GM19452 (cell line): ENCODE results near the gene PHLDA2.
"Not testable (repeated sequence)": the region's sequence is repeated elsewhere in the genome, so short reads cannot be mapped to it uniquely, and the experiment has no call there.

Experiments
- ATAC-seq: cut with Tn5 transposase; IDR thresholded peaks from one replicate; pipeline ENCODE4 v1.9.1; 2021; ENCODE audit not compliant: unreplicated experiment

The PHLDA2 gene

GRCh38 chr11:2945031-2945756 lies 16.0 kb upstream of the PHLDA2 start:
- no peak for ATAC-seq

DNA sequence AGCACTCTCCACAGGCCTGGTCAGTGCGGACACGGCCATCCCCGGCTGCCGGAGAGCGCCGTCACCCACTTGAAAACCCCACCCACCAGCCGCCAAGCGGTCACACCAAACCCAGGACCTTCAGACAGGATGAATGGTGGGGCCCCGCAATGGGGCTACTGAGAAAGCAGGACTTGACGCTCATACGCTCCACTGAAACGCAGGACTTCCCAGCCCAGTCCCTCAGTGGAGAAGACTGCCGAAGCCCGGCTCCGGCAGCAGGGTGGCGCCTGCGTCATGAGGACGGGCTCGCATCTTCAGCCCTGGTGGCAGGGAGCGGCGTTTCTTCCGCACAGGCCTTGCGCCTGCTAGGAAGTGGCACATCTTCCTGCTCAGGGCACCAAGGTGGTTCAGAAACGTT lies 15.3 kb upstream of the PHLDA2 start:
- no peak for ATAC-seq

- ATAC-seq: no peak
Observed at GRCh38 chr11:2943711-2944118, 14.5 kb upstream of the PHLDA2 start.

DNA sequence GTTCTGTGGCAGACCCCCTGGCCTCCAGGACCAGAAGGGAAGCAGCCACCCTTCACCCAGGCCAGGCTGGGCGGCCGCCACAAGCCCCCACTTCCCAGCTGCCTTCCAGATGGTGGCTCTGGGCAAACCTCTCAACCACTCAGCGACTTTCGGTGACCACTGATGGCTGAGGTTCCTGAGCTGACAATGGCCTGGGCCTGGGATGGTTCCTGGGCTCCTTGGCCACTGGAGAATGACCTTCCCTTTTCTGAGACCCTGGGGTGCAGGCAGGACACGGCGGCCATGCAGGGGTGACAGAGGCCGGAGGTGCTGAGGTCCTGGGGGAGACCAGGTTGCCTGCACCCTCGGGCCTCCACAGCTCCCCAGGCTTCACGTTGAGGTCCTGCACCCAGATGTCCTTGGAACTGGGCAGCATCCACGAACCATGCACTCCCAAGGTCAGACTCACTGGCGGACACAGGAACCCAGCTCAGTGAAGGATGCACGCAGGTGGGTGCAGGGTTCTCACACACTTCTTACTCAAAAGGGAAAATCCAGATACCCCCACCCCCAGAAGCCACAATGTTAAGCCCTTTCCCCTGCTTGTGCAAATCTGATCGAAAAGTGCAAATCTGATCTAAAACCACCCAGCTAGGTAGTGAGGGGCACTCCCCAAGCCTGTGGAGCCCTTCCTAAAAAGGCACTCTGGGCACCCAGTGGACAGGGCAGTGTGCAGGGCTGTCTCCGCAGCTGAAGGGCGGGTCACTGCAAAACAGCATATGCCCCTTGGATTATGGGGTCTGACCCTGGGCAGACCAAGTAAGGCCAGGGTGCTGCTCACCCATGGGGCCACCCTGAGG lies 13.9 kb upstream of the PHLDA2 start:
- ATAC-seq: no peak

- no peak for ATAC-seq
Observed at GRCh38 chr11:2942447-2942846, 13.2 kb upstream of the PHLDA2 start.

DNA sequence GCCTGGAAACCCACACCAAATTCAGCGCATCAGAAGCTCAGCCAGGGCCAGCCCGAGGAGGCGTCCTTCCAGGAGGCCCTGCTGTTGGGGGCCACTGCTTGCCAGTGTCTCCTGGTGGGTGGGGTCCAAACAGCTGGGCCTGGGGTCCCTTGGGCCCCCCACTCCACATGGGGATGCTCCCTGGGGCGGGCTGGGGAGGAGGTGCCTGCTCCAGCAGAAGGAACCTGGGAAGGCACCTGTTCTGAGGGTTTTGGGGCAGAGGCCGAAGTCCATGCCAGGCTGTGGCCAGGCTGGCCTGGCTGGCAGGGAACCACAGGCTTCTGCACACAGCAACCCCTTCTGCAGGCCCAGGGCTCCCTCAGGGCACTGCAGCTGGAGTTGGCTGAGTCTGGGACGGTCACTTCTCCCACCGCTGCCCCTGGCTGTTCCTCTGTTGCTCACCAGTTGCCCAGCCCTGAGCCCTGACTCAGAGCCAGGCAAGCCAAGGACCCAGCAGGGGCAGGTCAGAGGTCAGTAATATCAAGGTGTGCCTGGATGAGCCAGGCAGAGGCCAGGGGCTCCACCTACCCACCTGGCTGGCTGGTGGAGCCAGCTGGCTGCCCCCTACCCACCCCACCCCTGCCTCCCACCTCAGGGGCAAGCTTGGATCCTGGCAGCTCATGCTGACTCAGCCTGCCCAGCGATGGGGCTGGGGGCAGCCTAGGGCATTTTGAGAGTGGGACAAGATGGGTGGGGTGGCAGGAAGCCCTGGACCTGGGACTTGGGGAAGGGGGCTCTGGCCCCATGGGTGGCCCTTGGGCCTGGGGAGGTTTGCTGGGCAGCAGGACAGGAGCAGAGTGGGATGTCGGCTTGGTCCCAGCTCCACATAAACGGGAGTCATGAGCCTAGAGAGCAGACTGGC lies 12.0 kb upstream of the PHLDA2 start:
- no peak for ATAC-seq

- no peak for ATAC-seq
Observed at GRCh38 chr11:2940147-2940920, 11.1 kb upstream of the PHLDA2 start.

DNA sequence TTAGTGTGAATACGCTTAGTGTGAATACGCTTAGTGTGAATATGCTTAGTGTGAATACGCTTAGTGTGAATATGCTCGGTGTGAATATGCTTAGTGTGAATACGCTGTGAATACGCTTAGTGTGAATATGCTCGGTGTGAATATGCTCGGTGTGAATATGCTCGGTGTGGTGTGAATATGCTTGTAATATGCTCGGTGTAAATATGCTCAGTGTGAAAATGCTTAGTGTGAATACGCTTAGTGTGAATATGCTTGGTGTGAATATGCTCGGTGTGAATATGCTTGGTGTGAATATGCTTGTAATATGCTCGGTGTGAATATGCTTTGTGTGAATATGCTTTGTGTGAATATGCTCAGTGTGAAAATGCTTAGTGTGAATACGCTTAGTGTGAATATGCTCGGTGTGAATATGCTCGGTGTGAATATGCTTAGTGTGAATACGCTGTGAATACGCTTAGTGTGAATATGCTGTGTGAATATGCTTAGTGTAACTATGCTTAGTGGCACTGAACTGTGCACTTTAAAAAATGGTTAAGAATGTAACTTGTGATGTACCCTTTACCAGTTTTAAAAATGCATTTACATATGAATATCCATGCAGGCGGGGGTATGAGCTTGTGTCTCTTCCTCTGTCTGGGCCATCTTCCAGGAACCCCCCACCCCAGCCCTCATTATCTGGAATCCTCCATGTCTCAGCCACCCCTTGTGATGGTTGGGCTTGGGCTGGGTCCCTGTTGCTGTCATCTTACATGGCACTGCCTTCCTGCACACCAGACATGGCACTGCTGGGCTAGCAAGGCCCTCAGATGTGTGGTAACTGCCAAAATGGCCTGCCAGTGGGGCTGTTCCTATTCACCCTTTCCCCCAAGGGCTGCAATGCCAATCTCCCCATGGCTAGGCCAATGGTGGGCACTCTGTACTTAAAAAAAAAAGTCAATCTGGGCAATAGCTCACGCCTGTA lies 9.5 kb upstream of the PHLDA2 start:
- not testable (repeated sequence) for ATAC-seq

DNA sequence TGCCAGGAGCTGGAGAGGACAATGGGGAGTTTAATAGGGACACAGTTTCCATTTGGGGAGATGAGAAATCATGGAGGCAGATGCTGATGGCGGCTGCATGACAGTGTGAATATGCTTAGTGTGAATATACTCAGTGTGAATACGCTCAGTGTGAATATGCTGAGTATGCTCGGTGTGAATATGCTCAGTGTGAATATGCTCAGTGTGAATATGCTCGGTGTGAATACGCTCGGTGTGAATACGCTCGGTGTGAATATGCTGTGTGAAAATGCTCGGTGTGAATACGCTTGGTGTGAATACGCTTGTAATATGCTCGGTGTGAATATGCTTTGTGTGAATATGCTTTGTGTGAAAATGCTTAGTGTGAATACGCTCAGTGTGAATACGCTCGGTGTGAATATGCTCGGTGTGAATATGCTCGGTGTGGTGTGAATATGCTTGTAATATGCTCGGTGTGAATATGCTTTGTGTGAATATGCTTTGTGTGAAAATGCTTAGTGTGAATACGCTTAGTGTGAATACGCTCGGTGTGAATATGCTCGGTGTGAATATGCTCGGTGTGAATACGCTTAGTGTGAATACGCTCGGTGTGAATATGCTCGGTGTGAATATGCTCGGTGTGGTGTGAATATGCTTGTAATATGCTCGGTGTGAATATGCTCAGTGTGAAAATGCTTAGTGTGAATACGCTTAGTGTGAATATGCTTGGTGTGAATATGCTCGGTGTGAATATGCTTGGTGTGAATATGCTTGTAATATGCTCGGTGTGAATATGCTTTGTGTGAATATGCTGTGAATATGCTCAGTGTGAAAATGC lies 8.6 kb upstream of the PHLDA2 start:
- ATAC-seq: not testable (repeated sequence)

DNA sequence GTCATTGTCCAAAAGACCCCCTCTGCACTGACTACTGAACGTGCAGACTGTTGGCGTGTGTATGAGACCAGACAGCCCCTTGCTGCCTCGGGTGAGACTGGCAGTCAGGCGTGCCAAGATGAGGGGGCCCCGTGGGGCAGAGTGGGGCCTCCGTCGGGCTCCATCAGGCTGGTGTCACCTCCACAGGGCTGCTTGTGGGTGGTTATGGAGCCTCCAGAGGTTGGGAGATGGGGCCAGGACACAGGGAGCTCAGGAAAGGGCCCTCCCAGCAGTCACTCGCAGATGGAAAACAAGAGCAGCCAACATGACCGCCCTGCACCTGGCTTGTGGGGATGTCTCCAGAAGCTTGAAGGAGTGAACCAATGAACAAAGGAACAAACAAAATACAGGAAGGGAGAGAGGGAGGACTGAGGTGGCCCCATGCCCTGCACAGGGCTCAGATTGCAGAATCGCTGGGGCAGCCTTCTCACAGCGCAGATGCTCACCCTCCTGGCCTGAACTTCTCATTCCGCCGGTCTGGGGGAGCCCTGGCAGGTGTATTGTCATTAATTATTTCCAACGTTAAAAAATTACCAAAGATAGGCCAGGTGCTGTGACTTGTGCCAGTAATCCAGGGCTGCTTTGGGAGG lies 5.5 kb upstream of the PHLDA2 start:
- ATAC-seq: no peak

GRCh38 chr11:2934021-2934550 lies 4.9 kb upstream of the PHLDA2 start:
- ATAC-seq: no peak

DNA sequence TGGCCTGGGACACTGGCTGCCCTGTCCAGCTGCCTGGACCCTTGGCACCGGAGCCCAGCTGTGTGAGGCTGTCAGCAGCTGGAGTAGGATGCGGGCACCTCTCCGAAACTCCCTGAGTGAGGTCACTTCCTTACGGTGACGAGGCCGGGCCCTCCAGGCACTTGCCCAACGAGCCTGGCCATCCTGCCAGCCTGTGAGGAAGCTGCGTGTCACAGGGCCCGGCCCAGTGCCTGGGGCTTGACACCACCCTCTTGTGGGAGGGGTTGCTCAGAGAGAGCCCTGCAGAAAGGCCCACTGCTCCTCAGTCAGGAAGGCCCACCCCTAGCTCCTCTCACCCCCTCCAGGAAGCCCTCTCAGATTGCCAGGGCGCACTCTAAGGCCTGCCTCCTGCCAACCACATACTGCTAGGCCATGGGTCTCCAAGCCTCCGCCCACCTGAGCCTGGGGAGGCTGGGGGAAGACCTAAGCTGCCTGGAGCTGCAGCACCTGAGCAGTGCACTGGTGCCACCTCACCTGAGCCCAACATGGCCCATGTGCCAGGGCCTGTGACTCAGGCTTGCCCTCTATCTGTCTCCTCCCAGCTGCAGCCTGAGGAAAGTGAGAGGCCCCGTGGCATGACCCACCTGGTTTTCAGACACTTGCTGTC lies 4.3 kb upstream of the PHLDA2 start:
- peak; percentile 41 for ATAC-seq

DNA sequence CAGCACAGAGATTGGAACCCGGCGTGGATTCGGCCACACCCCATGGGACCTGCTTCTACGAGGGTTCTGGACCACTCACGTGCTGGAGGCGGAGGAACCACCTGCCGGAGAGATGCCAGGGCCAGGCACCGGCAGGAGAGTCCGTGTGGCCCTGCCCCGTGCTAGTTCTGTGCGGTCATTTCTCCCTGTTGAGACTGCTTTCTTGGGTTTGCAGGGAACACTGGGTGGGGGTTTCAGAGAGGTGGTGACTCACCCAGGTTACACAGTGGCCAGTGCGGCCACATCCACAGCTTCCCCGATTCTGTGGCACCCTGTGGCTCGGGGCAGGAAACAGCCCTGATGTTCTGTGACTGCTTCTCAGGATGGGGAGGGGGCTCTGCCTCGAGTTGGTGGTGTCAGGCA lies 3.6 kb upstream of the PHLDA2 start:
- no peak for ATAC-seq

GRCh38 chr11:2931771-2932738 lies 2.8 kb upstream of the PHLDA2 start:
- ATAC-seq: no peak

DNA sequence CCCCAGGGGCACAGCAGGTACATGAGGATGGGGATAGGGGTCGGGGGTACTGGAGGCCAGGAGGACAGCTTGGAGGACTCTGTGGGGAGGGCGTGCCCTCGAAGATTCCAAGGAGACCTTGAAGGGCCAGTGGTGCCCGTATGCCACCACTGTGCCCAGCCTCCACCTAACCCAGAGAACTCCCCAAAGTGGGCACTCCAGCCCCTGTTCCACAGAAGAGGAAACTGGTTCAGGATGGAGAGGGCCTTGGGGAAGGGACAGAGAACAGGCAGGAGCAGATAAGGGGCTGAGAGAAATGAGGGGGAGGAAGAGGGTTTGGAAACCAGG lies 2.2 kb upstream of the PHLDA2 start:
- ATAC-seq: no peak

DNA sequence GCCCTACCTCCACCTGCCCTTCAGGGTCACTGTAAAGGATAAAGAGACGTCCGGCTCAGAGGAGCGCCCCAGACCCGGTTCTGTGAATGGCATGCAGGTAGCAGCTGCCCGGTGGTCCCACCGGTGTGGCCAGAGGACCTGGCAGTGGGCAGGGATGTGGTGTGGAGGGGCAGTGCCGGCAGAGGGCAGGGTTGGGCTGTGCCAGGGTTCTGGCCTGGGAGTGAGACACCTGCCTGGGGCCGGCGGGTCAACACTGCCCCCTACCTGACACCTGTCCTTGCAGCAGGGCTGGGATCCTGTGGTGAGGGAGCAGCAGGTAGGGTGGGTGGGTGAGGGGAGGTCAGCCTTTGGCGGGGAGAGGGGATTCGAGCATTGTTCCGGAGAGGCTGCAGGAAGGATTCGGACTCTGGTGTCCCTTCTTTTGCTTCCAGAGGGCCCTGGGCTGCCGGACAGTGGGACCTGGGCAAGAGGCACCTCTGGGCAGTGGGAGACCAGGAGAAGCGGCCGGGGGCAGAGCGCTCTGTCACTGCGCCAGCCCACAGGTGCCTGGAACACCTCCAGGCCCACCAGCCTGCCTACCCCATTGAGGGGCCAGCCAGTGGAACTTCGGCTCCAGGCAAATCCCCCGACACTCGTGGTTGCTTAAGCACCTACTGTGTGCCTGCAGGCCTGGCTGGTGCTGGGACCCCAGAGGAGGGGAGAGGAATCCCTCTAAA lies 1.6 kb upstream of the PHLDA2 start:
- peak; percentile 32 for ATAC-seq
